Stimulated activated CD4-positive, alpha-beta T cell treated with anti-CD3 and anti-CD28 coated beads, Interleukin-4, amount 100 ng/mL, for 1 hour (primary cell): ENCODE results near the gene LMO1.
A peak's percentile ranks its signal among the peaks of the same experiment; 100 is the strongest.

Experiments
- DNase-seq: peaks from one replicate; pipeline ENCODE4 v3.0.0-alpha.2; 2020

The LMO1 gene

GRCh38 chr11:8263769-8264410 lies at the start of gene LMO1:
TSS of gene LMO1 (minus strand) at chr11:8263878. CDS start at chr11:8263362, 516 bp downstream.
- DNase-seq = peak; percentile 82

GRCh38 chr11:8312986-8313385 lies 49.3 kb upstream of the LMO1 start:
- DNase-seq = no peak

- DNase-seq = no peak
These were observed 47.7 kb upstream of the LMO1 start for GRCh38 chr11:8311366-8311765.

- no peak for DNase-seq
These were observed 47.1 kb upstream of the LMO1 start for GRCh38 chr11:8310743-8311298.

GRCh38 chr11:8309862-8310261 lies 46.2 kb upstream of the LMO1 start:
- no peak for DNase-seq

GRCh38 chr11:8309311-8309710 lies 45.6 kb upstream of the LMO1 start:
- DNase-seq = no peak

- DNase-seq = no peak
These were observed 43.9 kb upstream of the LMO1 start for GRCh38 chr11:8307601-8308000.

- DNase-seq = no peak
These were observed 37.9 kb upstream of the LMO1 start for GRCh38 chr11:8301622-8302021.

- DNase-seq = no peak
These were observed 35.4 kb upstream of the LMO1 start for GRCh38 chr11:8298801-8299786.

- DNase-seq = no peak
These were observed 34.2 kb upstream of the LMO1 start for GRCh38 chr11:8297781-8298440.

GRCh38 chr11:8296872-8297271 lies 33.2 kb upstream of the LMO1 start:
- DNase-seq = no peak

GRCh38 chr11:8296038-8296649 lies 32.5 kb upstream of the LMO1 start:
- no peak for DNase-seq

GRCh38 chr11:8294251-8294935 lies 30.7 kb upstream of the LMO1 start:
- DNase-seq = no peak

- no peak for DNase-seq
These were observed 29.5 kb upstream of the LMO1 start for GRCh38 chr11:8293171-8293570.

GRCh38 chr11:8292351-8292750 lies 28.7 kb upstream of the LMO1 start:
- DNase-seq = no peak

GRCh38 chr11:8291421-8292350 lies 28.0 kb upstream of the LMO1 start:
- no peak for DNase-seq

GRCh38 chr11:8290081-8290810 lies 26.6 kb upstream of the LMO1 start:
- no peak for DNase-seq

GRCh38 chr11:8289492-8289918 lies 25.8 kb upstream of the LMO1 start:
- DNase-seq = no peak

- no peak for DNase-seq
These were observed 25.3 kb upstream of the LMO1 start for GRCh38 chr11:8288824-8289491.
